Measurements from ENCODE around the gene PIEZO2.

Gene PIEZO2

DNA sequence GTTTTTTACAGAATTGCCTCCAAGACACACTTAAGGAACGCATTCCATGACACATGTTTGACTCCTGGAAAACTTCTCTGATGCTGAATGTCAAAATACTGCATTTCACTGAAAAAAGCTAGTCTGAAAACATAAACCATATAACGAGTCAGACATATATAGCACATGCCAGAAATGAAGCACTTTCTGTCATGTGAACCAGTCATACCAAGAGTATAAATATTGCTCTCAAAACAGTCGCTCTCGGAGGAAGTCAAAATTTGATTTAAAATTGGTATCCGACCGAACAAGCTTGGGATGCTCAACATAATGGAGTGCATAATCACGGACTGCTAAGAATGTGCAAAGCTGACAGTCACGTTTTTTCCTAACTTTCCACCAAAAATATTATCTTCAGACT lies 115.9 kb downstream of the PIEZO2 start:
- no peak for DNase-seq

DNA sequence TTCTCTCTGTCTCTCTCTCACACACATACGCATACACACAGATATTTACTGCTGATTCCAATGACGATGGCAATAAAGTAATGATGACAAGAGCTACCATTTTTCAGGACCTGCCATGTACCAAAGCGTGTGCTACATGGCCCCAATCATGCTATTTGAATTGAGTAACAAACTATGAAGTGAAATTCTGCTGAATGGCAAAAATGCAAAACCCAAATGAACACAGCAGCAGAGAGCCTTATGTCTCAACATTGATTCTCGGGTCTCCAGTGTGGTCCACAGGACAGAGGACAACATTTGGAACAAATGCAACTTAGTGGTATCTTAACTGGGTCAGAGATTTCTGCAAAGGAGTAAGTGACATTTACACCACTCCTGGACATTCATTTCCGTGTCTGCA lies 117.4 kb downstream of the PIEZO2 start:
- DNase-seq, result no peak

DNA sequence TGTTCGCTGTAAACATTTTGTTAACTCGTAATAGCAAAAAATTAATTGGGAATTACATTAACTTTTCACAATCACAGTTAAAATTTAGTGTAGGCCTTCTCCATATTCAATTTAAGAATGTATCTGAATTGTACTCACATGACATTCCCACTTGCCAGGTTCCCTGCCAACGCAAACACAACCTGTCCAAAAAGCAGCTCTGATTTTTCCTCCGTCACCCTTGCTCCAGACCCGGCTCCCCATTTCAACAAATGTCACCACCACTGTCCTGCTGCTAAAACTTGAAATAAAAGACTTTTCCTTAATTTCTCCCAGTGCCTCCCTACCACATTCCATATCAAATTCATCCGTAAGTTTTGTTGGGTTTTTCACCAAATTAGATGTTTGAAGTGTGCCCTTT lies 120.3 kb downstream of the PIEZO2 start:
- no peak for DNase-seq

DNA sequence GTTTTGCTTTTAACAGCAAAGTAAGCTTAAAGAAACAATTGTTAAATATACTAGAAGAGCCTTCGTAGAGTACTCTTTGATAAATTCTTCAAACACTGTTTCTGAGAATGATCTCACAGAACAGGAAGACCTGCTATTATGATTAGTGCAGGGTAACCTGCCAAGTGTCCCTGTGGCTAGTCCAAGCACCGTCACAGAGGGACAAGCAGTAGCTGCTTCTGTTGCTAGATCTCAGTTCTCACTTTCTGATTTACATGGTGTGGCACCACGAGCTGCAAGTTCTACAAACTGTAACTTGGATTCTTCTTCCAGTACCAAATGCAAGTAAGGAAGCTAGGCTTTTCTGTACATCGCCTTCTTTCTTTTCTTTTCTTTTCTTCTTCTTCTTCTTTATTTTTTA lies 121.5 kb downstream of the PIEZO2 start:
- no peak for DNase-seq

DNA sequence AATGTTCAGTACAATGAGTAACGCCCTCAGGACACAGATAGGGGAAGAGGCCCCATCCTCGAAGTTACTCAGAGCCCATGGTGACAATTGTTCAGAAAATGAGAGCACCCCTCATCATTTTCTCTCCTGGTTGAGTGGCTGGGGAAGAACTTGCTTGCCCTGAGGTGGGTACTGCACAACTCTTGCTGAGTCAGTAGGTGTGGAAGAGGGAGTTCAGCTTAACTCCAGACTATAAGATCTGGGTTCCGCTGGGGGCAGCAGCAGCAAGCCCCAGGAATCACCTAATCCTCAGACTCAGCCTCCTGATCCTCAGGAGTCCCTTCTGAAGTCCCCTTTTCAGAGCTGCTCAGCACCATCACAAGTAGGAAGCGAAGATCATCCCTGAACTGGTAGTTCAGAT lies 123.7 kb downstream of the PIEZO2 start:
- DNase-seq, result no peak

DNA sequence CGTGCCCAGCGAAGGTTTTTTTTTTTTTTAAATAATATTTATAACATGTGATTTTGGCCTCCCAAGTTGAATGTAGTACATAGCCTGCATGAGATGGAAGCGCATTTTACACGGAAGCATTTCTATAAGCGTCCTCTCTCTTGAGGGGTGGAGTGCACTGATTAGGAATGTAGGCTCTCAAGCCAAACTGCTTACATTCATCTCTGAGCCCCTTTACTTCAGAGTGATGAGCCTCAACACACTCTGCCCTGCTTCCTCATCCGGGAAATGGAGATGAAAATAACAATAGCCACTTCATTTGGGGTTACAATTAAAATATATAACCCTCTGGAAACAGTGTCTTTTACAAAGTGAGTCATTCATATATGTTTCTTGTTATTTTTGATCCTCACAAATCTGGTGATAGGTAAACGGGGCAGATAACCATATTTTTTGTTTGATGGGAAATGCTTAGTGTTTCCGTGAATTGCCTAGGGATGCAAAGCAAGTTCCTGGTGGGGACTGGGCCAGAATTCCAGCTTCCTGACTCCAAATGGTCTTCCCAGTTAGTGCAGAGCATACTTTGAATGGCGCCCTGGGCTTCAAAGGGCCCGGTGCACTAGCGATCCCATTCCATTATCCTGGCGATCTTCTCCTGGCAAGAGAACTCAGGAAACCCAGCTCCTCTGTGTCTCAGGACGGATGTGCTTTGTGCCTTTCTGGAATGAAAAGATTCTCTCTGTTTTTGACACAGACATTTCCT lies 124.3 kb downstream of the PIEZO2 start:
- no peak for DNase-seq

DNA sequence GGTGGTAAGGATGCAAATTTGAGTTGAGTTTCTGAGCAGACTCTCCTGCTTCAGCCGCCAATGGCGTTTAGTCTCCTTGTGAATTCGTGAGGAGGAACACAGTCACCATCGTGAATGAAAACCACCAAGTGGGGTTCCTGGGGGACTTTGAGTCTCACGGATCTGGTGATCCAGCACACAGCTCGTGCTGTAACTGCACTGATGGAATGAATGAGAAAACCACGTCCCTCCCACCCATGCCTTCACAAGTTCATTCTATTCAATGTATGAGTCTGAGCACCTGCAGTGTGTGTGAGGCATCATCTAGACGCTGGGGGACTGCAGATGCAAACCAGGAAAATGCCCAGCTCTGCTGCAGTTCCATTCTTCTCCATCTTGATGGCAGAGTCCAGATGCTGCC lies 127.9 kb downstream of the PIEZO2 start:
- no peak for DNase-seq

DNA sequence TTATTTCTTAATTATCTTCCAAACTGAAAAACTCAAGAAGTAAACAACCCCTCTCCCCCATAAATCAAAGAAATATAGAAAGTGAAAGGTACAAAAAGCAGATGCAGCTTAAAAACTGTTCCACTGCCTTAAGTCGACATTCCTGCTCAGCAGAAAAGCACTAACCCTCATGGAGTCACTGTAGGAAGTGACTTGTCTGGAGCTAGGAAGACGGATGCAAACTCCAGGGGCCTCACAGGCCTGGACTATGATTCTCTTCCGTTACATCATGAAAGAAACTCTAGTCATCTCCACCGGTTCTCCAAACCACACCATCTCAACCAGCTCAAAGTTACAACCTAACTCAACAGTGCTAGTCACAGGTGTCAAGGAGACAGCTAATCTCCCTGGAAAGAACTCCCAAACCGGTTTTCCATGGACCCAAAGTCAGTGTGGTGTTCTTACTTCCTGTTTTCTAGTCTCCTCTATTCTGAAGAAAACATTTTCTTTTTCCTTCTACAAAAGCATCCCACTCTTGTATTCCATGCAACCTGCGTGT lies 128.4 kb downstream of the PIEZO2 start:
- DNase-seq, result no peak

DNA sequence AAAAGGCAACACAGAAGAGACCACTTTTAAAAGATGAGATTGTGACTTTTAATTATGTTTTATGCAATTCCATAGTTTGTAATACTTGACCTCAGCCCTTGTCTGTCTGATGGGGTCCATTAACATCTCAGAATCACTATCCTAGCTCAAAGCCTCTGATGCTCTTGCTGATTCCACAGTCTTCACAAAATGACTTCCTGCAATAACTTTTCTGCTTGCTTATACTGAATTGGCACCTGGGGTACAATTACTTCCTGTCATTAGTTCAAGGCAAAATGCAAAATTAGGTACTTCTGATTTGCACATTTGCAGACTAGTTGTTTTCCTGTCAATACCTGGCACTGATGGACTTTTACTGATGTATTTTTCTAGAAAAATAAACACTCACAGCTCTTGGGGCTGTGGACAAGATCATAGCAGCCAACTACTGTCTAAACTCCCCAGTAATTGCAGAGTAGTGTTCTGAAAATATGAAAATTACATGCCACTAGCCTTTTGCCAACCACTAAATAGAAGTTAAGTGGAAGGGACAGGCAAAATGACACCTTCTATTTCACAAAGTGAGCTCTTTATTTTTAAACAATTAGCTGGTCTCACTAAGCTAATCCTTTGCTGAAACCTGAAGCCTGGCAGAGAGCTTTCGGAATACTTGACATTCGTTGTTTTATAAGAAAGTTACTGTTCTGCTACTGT lies 129.1 kb downstream of the PIEZO2 start:
- DNase-seq, result no peak

DNA sequence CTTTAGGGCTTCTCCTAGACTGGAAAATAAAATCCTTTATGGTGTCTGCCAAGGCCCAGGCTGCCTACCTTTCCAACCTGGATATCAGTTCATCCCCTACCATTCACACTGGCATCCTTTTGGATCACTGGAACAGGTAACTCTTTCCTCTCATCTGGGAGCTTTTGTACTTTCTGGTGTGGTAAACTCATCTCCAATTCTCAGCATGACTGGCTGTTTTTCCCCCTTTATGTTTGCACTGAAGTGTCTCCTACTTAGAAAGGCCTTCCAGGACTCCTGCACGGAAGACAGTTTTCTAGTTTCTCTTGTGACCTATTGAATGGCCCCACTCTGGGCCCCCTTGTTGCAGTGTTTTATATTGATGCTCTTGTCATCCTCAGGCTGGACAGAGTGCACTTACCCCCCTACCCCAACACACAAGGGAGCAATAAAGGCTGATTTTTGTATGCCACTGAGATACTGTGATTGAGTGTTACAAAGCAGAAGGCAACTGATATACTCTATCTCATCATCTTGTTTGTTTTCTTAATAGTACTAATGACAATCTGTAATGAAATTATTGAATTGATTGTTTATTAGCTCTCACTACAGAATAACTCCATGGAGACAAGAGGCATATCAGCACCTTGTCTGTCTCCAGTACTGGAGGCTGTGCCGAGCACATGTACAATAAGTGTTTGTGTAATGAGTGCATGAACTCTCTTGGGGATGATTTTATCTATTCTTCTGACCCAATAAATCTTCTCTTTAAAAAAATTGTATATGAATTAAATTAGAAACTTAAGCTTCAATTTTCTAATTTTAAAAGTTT lies 129.9 kb downstream of the PIEZO2 start:
- no peak for DNase-seq

DNA sequence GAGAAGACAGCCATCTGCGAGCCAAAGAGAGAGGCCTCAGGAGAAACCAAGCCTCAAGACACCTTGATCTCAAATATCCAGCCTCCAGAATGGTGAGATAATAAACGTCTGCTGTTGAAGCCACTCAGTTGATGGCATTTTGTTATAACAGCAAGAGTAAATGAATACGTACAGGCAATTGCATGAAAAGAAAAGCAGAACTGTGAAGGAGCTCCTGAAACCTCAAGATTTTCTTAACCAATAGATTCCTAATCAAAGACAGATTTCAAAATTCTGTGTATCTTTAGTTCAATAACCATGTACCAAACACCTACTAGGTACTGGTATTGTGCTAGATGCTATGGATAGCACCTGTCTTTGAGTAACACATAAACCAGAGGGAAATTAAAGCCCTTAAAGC lies 139.5 kb downstream of the PIEZO2 start:
- no peak for DNase-seq

DNA sequence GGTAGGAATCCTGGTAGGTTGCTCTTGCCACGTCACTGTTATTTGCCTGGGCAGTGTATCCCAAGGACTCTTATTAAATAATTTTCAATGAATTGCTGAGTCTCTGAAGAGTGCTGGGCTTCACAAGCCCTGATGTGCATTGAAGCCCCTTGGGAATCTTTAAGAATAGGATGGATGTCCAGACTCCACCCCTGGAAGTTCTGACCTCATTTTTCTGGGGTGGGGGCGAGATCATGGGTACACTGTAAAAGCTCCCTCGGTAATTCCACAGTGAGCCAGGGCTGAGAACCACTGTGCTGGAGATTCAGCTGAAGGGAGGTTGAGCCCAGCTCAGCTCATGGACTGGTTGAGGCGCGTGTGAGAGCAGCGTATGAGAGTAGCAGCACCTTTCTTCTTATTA lies 140.2 kb downstream of the PIEZO2 start:
- peak in 1 of 58 donors; percentile 9 for DNase-seq

DNA sequence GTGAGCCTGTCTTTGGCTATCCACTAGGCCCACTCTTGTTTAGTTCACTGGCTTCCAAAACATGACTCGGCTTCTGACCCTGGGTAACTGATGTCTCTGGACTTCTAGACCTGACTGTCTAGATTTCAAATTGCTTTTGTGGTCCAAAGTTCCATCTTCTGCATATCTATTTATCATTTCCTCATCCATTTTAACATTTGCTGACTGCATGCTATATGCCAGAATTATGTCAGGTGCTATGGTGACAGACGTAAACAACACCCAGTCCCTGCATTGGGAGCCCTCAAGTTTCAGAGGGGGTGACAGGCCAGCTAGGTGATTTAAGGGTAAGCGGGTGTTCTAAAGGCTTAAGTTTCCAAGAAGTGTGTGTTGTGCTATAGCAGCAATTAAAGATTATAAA lies 140.9 kb downstream of the PIEZO2 start:
- DNase-seq, result no peak

DNA sequence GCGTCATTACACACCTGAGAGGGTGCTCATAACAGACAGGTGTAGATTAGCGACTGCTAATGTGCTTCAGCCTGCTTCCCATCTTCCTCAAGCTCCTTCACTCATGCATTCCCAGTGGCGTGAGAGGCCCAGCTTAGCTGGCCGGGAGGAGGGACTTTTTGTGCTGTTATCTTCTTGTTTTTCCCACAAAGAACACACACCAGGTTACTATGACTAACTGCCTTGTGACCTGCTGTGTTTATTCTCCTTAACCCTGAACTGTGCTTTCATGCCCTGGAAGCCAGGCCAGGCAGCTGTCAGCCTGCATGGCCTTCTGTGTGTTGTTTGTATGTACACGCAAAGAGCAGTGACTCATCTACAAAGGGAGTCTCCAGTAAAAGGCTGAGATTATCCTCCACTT lies 143.8 kb downstream of the PIEZO2 start:
- DNase-seq, result peak in 2 of 58 donors; percentile 3 to 50

DNA sequence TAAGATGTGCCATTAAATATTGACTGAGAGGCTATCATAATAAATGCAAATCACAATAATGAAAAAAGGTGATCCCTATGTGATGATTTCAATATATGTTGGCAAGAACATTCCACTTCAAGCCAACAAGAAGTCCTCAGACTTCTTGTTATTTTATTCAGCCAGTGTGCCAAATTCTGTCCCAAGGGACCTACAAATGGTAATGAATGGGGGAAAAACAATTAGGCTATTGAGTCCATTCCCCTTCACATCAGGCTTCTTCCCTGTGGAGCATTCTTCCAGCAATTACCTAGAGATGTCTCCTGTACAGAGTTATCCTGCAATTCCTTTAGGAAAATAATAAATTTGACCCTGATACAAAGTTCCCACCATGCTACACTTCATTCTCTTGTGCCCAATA lies 144.4 kb downstream of the PIEZO2 start:
- DNase-seq, result no peak

DNA sequence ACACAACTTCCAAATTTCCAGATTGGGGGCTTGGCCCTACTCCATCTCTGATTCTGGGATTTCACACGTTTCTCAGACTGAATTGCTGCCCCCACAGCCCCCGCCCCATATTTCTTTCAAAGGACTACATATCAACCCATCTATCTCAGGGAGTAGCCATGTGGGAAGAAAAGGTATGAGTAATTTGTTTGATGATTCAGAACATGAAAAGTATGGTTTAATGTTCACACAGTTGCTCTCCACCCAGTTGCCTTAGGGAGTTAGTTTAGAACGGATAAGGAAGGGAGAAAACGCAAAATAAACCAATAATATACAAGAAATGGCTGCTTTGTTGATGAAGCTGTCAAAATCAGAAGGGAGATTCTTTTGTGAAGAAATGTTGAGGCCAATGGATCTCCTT lies 145.1 kb downstream of the PIEZO2 start:
- no peak for DNase-seq

DNA sequence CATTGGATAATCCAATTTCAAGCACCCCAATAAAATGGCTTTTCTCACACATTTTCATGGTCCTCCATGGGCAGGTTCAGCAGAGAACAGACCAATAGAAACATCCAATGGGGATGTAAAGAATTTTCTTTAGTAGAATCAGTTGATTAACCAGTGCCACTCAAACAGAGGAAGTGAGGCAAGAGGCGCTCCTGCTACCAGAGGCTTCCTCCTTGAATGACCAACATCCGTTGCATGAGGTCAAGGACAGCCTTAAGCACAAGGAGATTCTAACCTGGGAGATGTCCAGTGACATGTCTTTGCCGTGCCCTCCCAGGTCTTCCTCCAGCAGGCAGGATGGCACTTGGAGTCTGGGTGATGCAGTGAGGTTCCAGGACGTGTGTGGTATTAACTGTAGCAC lies 146.6 kb downstream of the PIEZO2 start:
- DNase-seq, result no peak

DNA sequence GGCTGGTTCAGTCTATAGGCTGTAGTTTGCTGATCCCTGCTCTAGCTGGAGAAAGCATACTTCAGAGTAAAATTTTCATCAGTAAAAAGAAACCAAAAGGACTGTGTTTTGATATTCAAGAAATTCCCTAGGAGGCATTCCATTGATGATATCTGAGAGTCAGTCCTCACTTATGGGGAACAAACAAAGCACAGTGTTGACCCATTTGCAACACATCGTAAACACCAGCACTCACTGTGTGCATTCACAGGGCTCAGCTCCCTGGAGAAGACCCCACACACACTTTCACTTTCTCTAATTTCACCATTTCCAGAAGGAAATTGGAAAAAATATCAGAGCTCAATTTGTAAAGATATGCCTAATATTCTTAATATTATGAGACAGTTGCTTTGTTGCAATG lies 147.1 kb downstream of the PIEZO2 start:
- no peak for DNase-seq

DNA sequence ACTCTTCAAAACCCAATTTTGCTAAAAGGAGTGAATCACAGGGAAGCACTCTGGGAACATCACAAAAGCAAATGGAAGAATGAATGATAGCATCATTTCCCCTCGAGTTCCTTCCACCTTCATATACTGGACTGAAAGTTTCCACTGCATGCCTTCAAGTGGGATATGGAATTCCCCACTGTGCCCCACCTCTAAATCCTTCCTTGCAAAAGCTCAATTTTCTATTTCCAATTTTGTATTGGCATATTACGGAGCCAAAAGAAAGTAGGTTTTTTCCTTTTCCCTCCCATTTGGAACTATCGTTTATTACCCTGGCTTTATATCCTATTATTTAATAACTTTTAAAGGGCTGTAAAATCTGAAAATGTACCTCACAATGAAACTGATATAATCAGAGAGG lies 149.3 kb downstream of the PIEZO2 start:
- no peak for DNase-seq

DNA sequence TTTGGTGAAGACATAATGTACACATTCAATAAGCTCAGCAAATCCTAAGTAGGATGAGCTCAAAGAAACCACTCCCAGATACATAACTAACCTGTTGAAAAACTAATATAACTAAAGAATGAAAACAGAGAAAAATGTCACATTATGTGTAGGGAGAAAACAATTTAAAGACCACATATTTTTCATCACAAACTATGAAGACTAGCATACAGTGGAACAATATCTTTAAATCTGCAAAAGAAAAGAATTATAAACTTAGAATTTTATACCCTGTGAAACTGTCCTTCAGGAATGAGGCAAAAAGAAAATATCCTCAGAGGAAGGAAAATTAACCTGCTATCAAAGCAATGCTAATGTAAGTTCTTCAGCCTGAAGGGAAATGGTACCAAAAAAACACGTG lies 151.5 kb downstream of the PIEZO2 start:
- no peak for DNase-seq

DNA sequence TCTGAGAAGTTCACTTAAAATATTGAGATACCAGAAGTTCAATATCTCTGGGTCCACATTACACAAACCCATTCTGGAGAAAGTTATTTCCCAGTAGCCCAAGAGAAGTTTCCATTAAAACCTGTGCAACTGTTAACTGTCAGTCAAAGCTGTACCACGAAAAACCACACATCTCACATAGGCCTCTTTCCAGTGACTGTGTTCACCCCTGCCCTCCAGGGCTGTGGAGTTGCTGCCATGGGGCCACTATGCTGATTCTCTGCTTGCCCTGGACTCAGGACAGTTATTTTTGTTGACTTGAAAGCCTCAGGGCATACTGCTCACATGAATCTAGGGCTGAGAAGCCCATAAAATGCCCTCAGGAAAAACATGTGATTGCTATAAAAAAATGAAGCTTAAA lies 153.8 kb downstream of the PIEZO2 start:
- no peak for DNase-seq

DNA sequence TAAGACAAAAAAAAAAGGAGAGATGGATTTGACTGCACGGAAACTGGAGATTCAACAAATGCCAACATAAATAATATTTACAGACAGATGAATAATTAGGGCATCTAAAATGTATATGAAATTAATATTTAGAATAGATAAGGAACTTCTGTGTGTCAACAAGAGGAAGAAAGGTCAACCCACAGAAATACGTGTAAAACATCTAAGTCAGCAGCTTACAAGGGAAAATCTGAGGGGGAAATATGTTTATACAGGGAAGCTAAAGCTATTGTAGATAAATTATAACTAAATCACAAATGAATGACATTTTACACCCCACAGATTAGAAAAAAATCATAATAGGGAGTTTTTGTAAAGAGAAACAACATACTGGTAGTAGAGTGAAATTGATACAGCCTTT lies 159.9 kb downstream of the PIEZO2 start:
- DNase-seq, result no peak

All from anterior cingulate cortex (tissue), 58 donors.